Hypothalamus (tissue), 51 donors: ENCODE data around the gene AASDH.
"Not testable (repeated sequence)": the region's sequence is repeated elsewhere in the genome, so short reads cannot be mapped to it uniquely, and the experiment has no call there.

Experiments used
- DNase-seq, 51 donors: peaks; one replicate each; lab custom pipeline; 2025; lab: John Stamatoyannopoulos, UW

AASDH gene

DNA sequence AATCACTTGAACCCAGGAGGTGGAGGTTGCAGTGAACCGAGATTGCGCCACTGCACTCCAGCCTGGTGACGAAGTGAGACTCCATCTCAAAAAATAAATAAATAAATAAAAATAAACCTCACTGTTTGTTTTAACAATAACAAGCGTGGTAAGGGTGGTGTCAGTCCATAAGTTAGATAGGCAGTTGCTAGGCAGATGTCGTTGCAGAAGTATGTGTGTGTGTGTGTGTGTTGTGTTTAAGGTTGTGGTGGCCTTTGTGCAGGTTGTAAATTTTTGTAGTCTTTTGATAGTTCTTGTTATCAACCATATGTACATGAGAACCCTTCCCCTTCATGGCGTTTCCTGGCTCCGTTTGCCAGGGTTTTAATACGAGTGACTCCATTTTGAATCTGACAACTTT lies 4.0 kb upstream of the AASDH start:
- DNase-seq, result no peak

GRCh38 chr4:56389558-56389957 lies 2.3 kb upstream of the AASDH start:
- no peak for DNase-seq

DNA sequence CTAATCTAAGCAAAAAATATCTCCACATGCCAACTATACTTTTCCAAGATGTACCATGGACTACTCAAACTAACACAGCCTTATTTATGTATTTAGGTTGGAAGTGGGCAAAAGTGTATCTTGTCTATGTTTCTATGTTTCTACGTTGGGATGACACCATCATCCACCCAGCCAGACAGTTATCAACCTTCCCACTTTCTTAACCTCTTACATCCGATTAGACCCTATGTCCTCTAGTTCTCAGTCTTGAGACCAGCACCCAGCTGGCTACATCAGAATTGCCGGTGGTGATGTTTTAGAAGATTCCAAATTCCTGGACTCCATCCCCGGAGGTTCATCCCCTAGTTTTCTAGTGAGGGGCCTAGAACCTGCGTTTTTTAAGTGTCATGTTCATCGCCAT lies 1.0 kb upstream of the AASDH start:
- no peak for DNase-seq

DNA sequence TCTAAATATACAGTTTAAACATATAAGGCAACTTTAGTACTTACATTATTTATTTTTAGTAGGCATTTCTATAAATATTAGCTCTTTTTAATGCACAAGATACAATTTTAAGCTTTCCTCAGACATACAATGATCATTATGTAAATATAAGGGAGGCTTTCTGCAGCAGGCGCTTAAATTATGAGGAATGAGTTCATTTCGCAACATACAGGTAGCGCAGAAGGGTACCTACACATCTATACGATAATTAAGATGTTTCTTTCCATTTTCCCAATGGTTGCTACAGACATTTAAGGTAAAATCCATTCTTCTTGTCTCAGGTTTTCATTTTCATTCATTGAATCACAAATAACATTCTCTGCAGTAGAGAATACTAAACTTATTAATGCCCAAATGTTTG lies 1.2 kb downstream of the AASDH start:
- no peak for DNase-seq

- no peak for DNase-seq
Measured at GRCh38 chr4:56375458-56375857, 11.8 kb downstream of the AASDH start.

GRCh38 chr4:56374956-56375355 lies 12.3 kb downstream of the AASDH start:
- DNase-seq, result no peak

GRCh38 chr4:56372774-56373173 lies 14.5 kb downstream of the AASDH start:
- DNase-seq, result no peak

- no peak for DNase-seq
Measured at GRCh38 chr4:56371426-56372220, 15.7 kb downstream of the AASDH start.

DNA sequence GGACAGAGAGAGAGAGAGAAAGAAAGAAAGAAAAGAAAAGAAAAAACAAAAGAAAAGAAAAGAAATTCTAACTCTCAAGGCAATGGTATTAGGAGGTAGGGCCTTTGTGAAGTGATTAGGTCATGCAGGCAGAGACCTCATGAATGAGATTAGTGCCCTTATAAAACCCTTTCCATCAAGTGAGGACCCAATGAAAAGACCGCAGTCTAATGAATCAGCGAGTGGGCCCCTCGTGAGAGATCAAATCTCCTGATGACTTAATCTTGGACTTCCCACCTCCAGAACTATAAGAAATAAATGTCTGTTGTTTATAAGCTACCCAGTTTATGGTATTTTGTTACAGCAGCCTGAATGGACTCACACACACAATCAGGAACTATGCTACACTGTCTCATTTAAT lies 16.9 kb downstream of the AASDH start:
- DNase-seq, result no peak

GRCh38 chr4:56362981-56363380 lies 24.3 kb downstream of the AASDH start:
- DNase-seq, result not testable (repeated sequence)

- no peak for DNase-seq
Measured at GRCh38 chr4:56360071-56360470, 27.2 kb downstream of the AASDH start.

DNA sequence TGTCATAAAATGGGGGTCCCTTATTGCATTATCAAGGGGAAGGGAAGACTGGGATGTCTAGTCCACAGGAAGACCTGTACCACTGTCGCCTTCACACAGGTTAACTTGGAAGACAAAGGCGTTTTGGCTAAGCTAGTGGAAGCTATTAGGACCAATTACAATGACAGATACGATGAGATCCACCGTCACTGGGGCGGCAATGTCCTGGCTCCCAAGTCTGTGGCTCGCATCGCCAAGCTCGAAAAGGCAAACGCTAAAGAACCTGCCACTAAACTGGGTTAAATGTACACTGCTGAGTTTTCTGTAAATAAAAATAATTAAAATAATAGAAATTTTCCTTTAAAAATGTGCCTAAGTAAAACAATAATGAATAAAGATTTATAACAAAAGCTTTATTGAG lies 30.6 kb downstream of the AASDH start:
- DNase-seq, result no peak

GRCh38 chr4:56348576-56348975 lies 38.7 kb downstream of the AASDH start:
- DNase-seq, result peak in 17 of 51 donors; percentile 1 to 49 (median 12)

GRCh38 chr4:56345458-56345857 lies 41.8 kb downstream of the AASDH start:
- DNase-seq, result no peak

GRCh38 chr4:56342746-56343145 lies 44.5 kb downstream of the AASDH start:
- DNase-seq, result no peak

GRCh38 chr4:56330691-56331090 lies 56.6 kb downstream of the AASDH start:
- no peak for DNase-seq

DNA sequence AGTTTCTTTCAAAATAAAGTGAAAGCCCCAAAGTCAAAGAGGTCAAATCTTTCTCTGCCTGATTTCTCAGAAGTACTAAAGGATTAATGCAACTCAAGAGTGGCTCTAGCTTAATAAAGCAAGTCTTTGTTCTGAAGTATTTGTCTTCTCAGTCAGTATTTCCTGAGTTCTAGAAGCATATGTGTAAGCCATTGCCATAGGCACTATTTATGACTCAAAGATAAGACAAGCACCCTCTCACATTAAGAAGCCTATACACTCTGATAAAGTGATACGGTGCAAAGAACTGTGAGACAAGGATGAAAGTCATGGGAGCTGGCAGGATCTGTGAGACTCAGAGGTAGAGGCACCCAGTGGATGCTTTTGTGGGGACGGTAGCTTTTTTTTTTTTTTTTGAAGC lies 60.9 kb downstream of the AASDH start:
- DNase-seq, result no peak

DNA sequence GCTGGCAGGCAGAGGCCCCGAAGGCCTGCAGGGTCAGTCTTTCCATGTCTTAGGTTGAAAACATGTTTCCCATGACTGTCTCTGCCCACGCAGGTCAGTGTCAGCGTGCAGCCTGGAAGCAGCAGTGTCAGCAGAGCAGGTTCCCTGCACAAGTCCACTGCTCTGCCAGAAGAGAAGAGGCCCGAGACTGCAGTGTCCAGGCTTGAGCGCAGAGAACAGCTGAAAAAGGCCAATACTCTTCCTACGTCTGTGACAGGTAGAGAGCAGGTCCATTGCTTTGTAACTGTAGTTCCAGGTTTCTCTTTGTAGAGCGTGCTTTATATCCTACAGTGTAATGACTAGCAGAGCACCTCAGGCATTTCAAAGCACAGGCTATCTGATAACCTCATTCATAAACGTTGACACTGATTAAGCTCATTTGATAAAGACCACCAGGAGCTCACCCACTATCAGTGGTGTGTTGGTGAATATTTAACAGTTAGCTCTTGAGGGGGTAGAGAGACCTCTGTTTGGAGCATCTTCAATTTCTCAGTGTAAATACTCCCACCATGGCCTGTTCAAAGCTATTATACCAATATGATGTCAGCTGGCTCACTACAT lies 63.2 kb downstream of the AASDH start:
- DNase-seq, result no peak

DNA sequence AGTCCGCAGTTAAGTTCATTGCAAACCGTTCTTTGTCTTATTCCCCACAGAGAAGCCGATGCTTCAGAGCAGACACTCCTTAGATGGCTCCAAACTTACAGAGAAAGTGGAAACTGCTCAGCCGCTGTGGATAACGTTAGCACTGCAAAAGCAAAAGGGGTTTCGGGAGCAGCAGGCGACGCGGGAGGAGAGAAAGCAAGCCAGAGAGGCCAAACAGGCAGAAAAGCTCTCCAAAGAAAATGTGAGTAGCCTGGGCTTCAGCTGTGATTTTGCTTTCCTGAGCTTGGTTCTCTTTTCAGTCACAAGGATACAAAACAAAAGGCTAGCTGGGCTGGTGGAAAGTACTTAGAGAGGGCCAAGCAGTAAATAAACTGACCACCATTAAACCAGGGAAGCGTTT lies 64.0 kb downstream of the AASDH start:
- peak in 12 of 51 donors; percentile 10 to 40 (median 18) for DNase-seq

DNA sequence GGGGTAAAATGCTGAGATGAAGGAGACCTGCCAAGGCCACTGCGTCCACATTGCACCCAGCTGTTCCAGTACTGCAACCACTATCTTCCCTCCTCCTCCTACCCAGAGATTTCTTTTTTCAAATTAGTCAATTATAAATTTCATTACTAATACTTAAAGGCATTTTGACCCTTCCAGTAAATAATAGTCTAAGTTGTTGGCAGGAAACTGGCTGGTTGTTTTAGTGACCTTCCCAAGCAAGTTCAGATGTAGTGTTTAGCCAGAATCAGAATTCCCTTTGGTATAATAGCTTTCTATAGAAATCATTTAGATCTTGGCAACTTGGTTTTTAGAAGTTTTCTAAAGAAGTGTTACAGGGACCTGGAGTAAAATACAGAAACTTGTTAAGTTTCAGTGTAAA lies 66.0 kb downstream of the AASDH start:
- no peak for DNase-seq

GRCh38 chr4:56320293-56320692 lies 67.0 kb downstream of the AASDH start:
- DNase-seq, result no peak

GRCh38 chr4:56318555-56318954 lies 68.7 kb downstream of the AASDH start:
- DNase-seq, result no peak

DNA sequence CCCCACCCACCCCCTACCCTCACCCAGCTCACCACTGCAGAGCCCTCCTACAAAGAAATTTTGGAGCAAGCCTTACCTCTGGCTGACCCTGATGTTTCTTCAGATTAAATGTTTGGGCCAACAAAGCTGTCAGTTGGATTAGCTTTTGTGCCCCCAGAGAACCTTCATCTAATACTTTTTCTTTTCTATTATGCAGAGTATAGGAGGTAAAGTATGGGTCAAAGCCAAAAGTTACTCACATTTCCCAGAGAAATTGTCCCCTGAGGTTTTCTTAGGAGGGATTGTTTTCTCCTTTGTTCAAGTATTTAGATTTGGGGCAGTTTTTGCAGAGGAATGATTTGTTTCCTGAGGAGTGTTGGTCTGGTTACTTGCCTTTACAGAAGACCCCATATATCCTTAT lies 69.5 kb downstream of the AASDH start:
- DNase-seq, result no peak
